DMS 273 (cell line): Measurements from ENCODE around the gene BMP8A.
A peak's percentile ranks its signal among the peaks of the same experiment; 100 is the strongest.
"Not testable (repeated sequence)": the region's sequence is repeated elsewhere in the genome, so short reads cannot be mapped to it uniquely, and the experiment has no call there.

Experiments used
- DNase-seq: peaks from one replicate; lab custom pipeline; 2025; ENCODE audit not compliant: unreplicated experiment; lab: John Stamatoyannopoulos, UW

BMP8A gene

DNA sequence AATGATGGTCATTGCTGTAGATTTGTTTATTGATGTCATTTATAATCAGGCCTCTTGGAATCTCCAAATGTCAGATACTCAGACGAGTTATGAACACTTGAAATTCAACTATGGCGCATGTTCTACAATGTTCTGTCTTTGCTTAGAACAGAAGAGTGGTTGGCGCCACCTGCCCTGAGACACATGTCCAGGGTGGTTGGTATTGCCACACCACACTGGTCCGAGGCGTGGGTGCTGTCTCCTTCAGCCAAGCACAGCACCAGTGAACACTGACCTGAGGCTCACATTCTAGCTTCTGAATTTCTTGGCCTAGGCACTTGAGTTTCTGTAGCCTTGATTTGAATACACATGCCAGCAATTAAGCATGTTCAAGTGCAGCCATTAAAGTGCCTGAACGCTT lies 10.1 kb upstream of the BMP8A start:
- no peak for DNase-seq

DNA sequence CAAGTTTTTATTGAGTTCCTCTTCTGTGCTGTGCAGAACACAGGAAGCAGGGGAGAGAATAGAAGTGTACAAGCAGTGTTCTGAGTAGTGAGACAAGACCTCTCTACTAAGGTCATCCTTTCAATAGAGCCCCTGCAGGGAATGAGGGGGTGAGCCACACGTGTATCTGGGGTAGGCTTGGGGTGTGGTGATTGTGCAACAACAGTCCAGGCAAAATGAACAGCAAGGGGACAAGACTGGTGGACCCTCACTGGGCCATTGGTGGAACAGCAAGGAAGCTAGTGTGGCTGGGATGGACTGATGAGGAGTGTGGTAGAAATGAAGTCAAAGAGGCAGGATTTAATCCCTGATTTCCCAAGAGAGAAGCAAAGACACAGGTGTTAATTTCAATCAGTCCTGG lies 8.2 kb upstream of the BMP8A start:
- DNase-seq, result no peak

GRCh38 chr1:39484564-39484963 lies 6.9 kb upstream of the BMP8A start:
- no peak for DNase-seq

- no peak for DNase-seq
Observed at GRCh38 chr1:39485046-39485803, 6.2 kb upstream of the BMP8A start.

DNA sequence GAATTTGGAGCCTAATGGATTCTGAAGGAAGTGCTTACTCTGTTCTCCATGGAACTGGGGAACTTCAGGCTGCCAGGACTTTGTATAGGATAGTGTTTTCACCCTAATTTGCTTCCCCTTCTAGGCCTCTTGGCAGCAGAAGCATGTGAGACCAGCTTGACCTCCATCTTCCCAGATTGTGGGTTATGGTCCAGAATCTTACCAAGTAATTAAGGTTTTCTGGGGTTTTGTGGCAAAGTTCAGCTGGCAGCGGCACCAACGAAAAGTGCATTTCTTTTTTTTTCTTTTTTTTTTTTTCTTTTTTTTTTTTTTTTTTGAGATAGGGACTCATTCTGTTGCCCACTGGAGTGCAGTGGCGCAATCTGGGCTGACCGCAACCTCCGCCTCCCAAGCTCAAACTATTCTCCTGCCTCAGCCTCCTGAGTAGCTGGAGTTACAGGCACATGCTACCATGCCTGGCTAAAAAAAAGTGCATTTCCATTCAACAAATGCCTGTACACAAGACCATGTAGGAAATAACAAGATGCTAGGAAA lies 3.4 kb upstream of the BMP8A start:
- no peak for DNase-seq

- DNase-seq, result peak; percentile 93
Observed at GRCh38 chr1:39488793-39489566, 2.5 kb upstream of the BMP8A start.

- DNase-seq, result peak; percentile 95
Observed at GRCh38 chr1:39489567-39490239, 1.7 kb upstream of the BMP8A start.

- DNase-seq, result no peak
Observed at GRCh38 chr1:39490596-39491145, 765 bp upstream of the BMP8A start.

- DNase-seq, result peak; percentile 94
Observed at GRCh38 chr1:39492118-39493042, 944 bp downstream of the BMP8A start.

DNA sequence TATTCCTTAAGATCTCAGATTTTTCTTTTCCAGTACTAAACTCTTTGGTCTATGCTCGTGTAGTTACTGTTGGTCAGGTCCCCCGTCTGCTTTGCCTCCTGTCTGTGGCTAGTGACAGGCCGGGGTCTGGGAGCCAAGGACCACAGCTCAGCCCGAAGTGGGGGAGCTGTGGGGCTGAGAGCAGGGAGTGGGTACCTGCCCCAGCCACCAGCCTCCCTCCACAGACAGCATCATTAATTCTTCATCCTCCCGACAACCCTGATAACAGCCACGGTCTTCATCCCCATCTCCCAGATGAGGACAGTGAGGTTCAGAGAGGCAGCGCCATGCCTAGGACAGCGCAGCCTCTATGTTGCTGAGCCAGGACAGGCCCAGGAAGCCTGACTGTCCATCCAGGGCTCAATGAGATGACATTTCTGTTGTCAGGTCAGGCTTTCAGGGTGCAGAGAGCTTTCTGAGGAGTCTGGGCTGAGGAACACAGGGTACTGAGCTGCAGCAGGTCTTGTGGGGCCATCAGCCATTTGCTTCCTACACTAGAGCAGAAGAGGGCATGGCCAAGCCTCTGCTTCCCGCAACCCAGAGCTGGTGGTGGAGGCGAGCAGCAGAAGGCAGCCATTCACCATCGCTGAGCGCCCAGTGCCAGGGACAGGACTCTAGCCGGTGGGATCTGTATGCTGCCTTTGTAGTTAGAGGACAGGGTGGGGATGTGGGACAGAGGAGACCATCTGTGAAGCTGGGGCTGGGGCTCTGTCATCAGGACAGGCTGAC lies 1.8 kb downstream of the BMP8A start:
- not testable (repeated sequence) for DNase-seq

DNA sequence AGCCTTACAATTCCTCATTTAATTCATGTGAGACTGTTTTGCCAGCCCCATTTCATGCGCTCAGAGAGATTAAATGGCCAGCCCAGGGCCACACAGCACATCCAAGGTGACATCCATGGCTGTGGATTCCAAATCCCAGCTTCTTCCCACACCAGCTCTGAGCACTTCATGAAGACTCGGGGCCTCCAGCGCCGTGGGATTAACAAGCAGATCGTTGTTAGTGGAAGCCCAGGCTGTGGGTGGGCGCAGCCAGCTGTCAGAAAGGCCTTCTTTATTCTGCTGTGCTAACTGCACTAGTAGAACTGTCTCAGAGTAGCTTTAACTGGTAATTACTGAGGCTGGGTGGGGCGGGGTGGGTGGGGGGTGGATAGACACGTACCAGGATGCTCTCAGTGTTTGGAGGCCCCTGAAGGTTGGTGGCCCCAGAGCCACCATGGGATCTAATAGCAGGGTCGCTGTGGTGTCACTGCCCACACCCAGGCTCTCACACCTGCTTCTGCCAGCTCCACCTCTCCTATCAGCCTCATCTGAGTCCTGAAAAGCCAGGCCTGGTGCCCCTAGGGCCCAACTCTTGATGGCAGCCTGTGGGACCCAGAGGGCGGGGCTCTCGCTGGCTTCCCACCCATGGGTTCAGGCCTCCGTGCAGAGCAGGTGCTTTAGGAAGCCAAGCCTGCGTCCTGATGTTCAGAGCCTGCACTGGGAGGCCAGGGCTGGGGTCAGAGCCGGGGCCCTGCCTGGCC lies 3.4 kb downstream of the BMP8A start:
- no peak for DNase-seq

DNA sequence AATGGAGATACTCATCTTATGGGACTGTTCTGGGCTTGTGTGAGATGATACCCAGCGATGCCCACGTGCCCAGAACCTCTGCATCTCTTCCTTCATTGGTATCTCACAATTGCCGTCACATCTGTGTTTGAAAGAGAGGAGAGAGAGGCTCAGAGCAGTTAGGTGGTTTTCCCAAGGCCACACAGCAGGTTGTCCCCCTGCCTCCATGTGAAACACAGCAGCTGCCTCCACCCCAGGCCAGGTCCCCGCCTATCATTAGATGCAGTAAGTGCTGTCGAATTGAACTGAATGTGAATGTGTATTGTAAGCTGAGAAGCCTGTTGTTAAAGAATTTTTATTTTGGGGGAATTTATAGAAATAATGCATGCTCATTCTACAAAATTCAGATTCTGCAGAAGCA lies 5.1 kb downstream of the BMP8A start:
- not testable (repeated sequence) for DNase-seq

DNA sequence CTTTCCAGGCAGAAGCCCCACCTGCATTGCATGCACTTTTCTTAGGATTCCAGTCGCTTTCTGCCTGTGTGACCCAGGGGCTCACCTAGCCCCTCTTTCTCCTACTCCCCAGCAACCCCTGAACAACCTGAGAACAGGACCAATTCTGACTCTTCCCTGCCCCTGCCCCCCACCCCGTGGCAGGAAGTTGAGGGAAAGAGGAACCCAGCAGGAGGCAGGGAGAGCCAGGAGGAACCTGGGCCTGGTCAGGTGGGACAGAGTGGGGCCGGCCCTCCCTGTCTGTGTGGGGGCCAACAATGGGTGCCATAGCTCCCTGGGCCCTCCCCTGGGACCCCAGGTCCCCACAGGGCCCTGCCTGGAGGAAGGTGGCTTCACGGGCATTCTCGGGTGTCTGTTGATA lies 6.1 kb downstream of the BMP8A start:
- no peak for DNase-seq

DNA sequence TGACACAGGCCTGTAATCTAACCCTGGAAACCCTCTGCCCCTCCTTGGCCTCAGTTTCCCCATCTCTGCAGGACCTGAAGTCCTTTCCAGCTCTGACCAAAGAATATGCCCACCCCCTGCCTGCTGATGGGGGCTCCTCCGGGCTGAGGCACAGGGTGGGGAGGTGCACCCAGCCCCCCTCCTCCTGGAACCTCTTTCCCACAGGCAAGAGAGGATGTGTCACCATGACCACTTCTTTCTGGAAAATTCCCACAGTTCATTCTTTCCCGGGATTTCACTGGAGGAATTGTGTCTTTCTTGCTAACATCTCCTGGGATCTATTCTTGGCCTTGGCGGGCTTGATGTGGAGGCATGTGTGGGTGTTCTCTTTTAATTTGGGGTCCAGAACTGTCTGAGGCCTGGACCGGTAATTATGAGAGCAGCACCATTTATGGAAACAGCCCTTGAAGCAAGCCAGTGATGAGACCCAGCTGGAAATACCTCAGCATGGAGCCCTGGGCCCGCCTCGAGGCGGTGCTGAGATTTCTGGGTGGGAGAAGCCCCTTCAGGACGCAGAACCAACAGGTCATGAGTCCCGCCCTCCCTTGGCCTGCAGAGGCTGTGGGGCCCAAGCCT lies 6.8 kb downstream of the BMP8A start:
- not testable (repeated sequence) for DNase-seq

GRCh38 chr1:39498821-39499220 lies 7.4 kb downstream of the BMP8A start:
- DNase-seq, result not testable (repeated sequence)

DNA sequence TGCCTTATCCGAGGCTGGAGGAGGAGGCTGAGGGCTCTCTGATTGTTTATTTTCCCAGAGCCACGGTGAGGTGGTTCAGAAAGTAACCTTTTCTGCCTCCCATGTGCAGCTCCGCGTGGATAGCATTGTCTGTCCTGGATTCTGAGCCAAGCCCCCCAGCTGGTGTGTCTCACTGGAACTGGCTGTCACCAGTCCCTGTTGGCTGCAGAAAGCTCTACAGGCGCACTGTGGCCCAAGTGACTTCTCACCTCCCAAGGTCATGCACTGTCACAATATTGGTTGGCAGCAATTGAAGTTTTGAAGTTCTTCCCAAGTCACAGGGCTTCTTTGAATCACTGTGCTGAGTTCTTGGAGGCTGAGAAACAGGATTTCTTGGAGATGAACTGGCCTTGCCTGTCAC lies 8.2 kb downstream of the BMP8A start:
- no peak for DNase-seq

DNA sequence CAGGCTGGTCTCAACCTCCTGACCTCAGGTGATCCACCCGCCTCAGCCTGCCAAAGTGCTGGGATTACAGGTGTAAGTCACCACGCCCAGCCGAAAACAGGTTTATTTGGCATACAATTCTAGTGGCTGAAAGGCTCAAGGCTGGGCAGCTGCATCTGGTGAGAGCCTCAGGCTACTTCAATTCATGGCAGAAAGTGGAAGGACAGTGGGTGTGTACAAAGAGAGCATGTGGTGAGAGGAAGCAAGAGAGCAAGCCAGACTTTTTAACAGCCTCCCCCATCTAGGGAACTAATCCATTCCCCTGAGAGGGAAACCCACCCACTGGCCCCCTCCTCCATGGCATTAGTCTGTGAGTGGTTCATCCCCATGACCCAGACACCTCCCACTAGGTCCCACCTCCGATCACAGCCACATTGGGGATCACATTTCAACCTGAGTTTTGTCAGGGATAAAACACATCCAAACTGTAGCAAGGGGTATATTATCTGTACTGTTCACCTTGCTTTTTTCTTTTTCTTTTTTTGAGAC lies 9.5 kb downstream of the BMP8A start:
- no peak for DNase-seq

DNA sequence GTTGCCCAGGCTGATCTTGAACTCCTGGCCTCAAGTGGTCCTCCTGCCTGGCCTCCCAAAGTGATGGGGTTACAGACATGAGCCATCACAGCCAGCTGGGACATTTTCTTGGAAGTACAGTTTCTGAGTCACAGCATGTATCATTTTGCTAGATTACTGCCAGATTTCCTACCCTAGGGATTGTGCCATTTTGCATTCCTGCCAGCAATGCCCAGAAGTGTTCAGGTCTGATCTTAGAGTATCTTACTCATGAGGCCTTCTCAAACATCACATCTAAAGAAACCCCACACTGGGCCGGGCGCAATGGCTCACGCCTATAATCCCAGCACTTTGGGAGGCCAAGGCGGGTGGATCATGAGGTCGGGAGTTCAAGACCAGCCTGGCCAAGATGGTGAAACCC lies 10.2 kb downstream of the BMP8A start:
- no peak for DNase-seq
